ENCODE measurements around the gene KRTAP1-1.

DNA sequence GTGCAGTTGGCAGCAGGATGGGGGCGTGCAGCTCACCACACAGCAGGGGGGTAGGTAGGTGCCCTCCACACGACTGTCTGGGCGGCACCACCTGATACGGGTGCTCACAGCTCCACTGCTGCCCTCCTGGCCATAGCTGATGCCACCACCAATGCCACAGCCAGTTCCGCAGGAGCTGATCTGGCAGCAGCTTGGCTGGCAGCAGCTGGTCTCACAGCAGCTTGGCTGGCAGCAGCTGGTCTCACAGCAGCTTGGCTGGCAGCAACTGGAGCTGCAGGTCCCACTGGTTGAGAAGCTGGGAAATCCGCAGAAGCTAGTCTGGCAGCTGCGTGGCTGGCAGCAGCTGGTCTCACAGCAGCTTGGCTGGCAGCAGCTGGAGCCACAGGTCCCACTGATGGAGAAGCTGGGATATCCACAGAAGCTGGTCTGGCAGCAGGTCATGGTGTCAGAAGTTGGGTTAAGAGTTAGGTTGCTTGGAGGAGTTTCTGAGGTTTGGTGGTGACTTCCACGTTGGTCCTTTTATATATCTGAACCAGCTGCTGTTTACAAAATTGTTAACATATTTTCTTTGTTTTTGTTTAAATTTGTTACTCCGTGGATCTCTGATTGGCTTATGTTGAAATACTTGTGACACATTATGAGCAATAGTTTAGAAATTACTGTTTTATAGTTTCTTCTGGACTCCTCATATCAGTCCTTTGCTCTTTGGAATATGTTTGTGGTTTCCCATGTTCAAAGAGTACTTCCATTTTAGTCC is 14.4 kb downstream of the KRTAP1-1 start, which contains the start of gene KRTAP1-5:
- no peak for TF ChIP-seq CTCF (conservative IDR thresholded peaks at IDR 0.05; ENCODE audit: low read depth, low read length)
- no peak for TF ChIP-seq EZH2 (IDR thresholded peaks at IDR 0.05; ENCODE audit: low read length, unreplicated experiment)

All from PC-3 (cell line).